HL-60 (cell line): Measurements from ENCODE around the gene FGB.

Experiments
- DNase-seq, 2 experiments: peaks; one replicate each; pipeline ENCODE4 v3.0.0-alpha.2; 2010 to 2020; ENCODE audit warnings: low read depth in 1 of 2, low spot score in 1 of 2
- H3K27ac ChIP-seq: fragments of 250-450 bp; sonication (Bioruptor Pico); replicated peaks from 2 replicates; pipeline ENCODE4 v1.5.1; 2020; ENCODE audit warnings: mild to moderate bottlenecking, moderate library complexity
- H3K27me3 ChIP-seq: fragments of 250-450 bp; sonication (Bioruptor Pico); 2 replicates; pipeline ENCODE4 v1.5.1; 2021; ENCODE audit warnings: mild to moderate bottlenecking, moderate library complexity; ENCODE audit not compliant: insufficient read depth, poor library complexity, severe bottlenecking
- H3K4me3 ChIP-seq: replicated peaks from 2 replicates; pipeline ENCODE4 v1.5.1; 2011; ENCODE audit warnings: mild to moderate bottlenecking, control low read depth, low read length; ENCODE audit not compliant: insufficient read depth
- GABPA ChIP-seq: IDR thresholded peaks from 2 replicates; pipeline ENCODE4 v1.6.1; 2012; ENCODE audit warnings: low read depth
- POLR2AphosphoS5 ChIP-seq: IDR thresholded peaks from 2 replicates; pipeline ENCODE4 v1.6.1; 2012; ENCODE audit warnings: low read depth
- REST ChIP-seq: IDR thresholded peaks from 2 replicates; pipeline ENCODE4 v1.6.1; 2012; ENCODE audit warnings: low read depth; ENCODE audit not compliant: insufficient replicate concordance
- SPI1 ChIP-seq: IDR thresholded peaks from 2 replicates; pipeline ENCODE4 v1.6.1; 2012; ENCODE audit warnings: low read depth, mild to moderate bottlenecking, borderline replicate concordance
- TF ChIP-seq, protein P1 (sequence below): IDR thresholded peaks from one replicate; pipeline ENCODE4 v1.5.1; 2011; ENCODE audit warnings: low read length, control low read depth, inconsistent platforms; ENCODE audit not compliant: insufficient read depth

Gene FGB

GRCh38 chr4:154620111-154620510 is 57.3 kb downstream of the FGB start:
- Histone ChIP-seq H3K4me3 (no peak overlapping the region), H3K27me3 (peaks cover 6% of the 10 kb centered on the region), H3K27ac (no peak overlapping the region)
- DNase-seq, result no peak
- no peak for TF ChIP-seq GABPA
- no peak for TF ChIP-seq SPI1
- TF ChIP-seq REST, result no peak
- TF ChIP-seq, protein P1, sequence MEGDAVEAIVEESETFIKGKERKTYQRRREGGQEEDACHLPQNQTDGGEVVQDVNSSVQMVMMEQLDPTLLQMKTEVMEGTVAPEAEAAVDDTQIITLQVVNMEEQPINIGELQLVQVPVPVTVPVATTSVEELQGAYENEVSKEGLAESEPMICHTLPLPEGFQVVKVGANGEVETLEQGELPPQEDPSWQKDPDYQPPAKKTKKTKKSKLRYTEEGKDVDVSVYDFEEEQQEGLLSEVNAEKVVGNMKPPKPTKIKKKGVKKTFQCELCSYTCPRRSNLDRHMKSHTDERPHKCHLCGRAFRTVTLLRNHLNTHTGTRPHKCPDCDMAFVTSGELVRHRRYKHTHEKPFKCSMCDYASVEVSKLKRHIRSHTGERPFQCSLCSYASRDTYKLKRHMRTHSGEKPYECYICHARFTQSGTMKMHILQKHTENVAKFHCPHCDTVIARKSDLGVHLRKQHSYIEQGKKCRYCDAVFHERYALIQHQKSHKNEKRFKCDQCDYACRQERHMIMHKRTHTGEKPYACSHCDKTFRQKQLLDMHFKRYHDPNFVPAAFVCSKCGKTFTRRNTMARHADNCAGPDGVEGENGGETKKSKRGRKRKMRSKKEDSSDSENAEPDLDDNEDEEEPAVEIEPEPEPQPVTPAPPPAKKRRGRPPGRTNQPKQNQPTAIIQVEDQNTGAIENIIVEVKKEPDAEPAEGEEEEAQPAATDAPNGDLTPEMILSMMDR, result no peak
- TF ChIP-seq POLR2AphosphoS5, result no peak
